BLaER1 (cell line): ENCODE data around the gene PHETA2.
"Not testable (repeated sequence)": the region's sequence is repeated elsewhere in the genome, so short reads cannot be mapped to it uniquely, and the experiment has no call there.

Experiments
- H3K27ac ChIP-seq: shearing (Covaris generic); formaldehyde crosslinking; 2 replicates; pipeline ENCODE4 v1.8.1; 2022
- H3K27me3 ChIP-seq: shearing (Covaris generic); formaldehyde crosslinking; 2 replicates; pipeline ENCODE4 v1.8.1; 2022
- H3K36me3 ChIP-seq: shearing (Covaris generic); formaldehyde crosslinking; 2 replicates; pipeline ENCODE4 v1.8.1; 2022
- H3K4me1 ChIP-seq: shearing (Covaris generic); formaldehyde crosslinking; 2 replicates; pipeline ENCODE4 v1.8.1; 2022
- H3K4me2 ChIP-seq: shearing (Covaris generic); formaldehyde crosslinking; 2 replicates; pipeline ENCODE4 v1.8.1; 2022
- H3K4me3 ChIP-seq: shearing (Covaris generic); formaldehyde crosslinking; 2 replicates; pipeline ENCODE4 v1.8.1; 2022
- H3K9ac ChIP-seq: shearing (Covaris generic); formaldehyde crosslinking; 2 replicates; pipeline ENCODE4 v1.8.1; 2022
- H3K9me3 ChIP-seq: shearing (Covaris generic); formaldehyde crosslinking; 2 replicates; pipeline ENCODE4 v1.8.1; 2022
- H4K20me1 ChIP-seq: shearing (Covaris generic); formaldehyde crosslinking; 2 replicates; pipeline ENCODE4 v1.8.1; 2022
- Cebpa-rat ChIP-seq: shearing (Covaris generic); IDR thresholded peaks from 2 replicates; pipeline ENCODE4 v1.8.1; 2022

The PHETA2 gene

GRCh38 chr22:42068291-42068690 lies 5.8 kb upstream of the PHETA2 start:
- peaks cover 1% of the 10 kb centered on the region; the same call in 1 of the 2 replicates for H3K27me3 ChIP-seq
- H4K20me1 ChIP-seq: no peaks in the 10 kb centered on the region
- TF ChIP-seq Cebpa-rat: no peak
- H3K4me1 ChIP-seq: peaks cover 31% of the 10 kb centered on the region
- no peak overlapping the region for H3K9ac ChIP-seq
- no peak overlapping the region for H3K27ac ChIP-seq
- H3K4me2 ChIP-seq: no peak overlapping the region
- H3K4me3 ChIP-seq: no peak overlapping the region
- H3K36me3 ChIP-seq: peaks cover 42% of the 10 kb centered on the region
- H3K9me3 ChIP-seq: no peaks in the 10 kb centered on the region

- Histone ChIP-seq H3K36me3 (peaks cover 37% of the 10 kb centered on the region), H3K9ac (peak overlapping the region; percentile 76), H3K27ac (peak overlapping the region; percentile 79), H3K4me2 (peak overlapping the region; percentile 99), H4K20me1 (no peaks in the 10 kb centered on the region), H3K4me1 (peaks cover 48% of the 10 kb centered on the region), H3K27me3 (peaks cover 18% of the 10 kb centered on the region; the same call in 1 of the 2 replicates), H3K9me3 (no peaks in the 10 kb centered on the region), H3K4me3 (peak overlapping the region; percentile 76)
- no peak for TF ChIP-seq Cebpa-rat
Observed at GRCh38 chr22:42069801-42070516, 4.1 kb upstream of the PHETA2 start.

GRCh38 chr22:42070517-42071422 lies 3.3 kb upstream of the PHETA2 start, which contains the start of gene NAGA:
Gene NAGA (minus strand): TSS chr22:42070812. CDS start chr22:42070297, 515 bp downstream.
- Histone ChIP-seq H3K36me3 (peaks cover 29% of the 10 kb centered on the region), H3K9ac (peak within 1 kb of the TSS; percentile 76), H3K4me3 (peak within 1 kb of the TSS; percentile 76), H3K27me3 (peaks cover 19% of the 10 kb centered on the region; the same call in 1 of the 2 replicates), H4K20me1 (no peaks in the 10 kb centered on the region), H3K9me3 (no peaks in the 10 kb centered on the region), H3K27ac (peak within 1 kb of the TSS; percentile 79), H3K4me2 (peak within 1 kb of the TSS; percentile 99), H3K4me1 (peaks cover 56% of the 10 kb centered on the region)
- no peak for TF ChIP-seq Cebpa-rat

GRCh38 chr22:42071508-42071907 lies 2.5 kb upstream of the PHETA2 start:
- Histone ChIP-seq H3K36me3 (peaks cover 22% of the 10 kb centered on the region), H3K4me3 (peak overlapping the region; percentile 76), H3K27ac (peak overlapping the region; percentile 79; the same call in 1 of the 2 replicates), H3K27me3 (peaks cover 19% of the 10 kb centered on the region; the same call in 1 of the 2 replicates), H3K4me1 (peaks cover 64% of the 10 kb centered on the region), H3K4me2 (peak overlapping the region; percentile 99), H3K9ac (peak overlapping the region; percentile 76)
- not testable (repeated sequence) for H3K9me3 ChIP-seq, H4K20me1 ChIP-seq

- Histone ChIP-seq H3K4me2 (peak overlapping the region; percentile 92), H4K20me1 (no peaks in the 10 kb centered on the region), H3K9me3 (no peaks in the 10 kb centered on the region), H3K4me3 (no peak overlapping the region), H3K9ac (no peak overlapping the region), H3K4me1 (peaks cover 76% of the 10 kb centered on the region), H3K27ac (no peak overlapping the region), H3K36me3 (peaks cover 9% of the 10 kb centered on the region), H3K27me3 (peaks cover 19% of the 10 kb centered on the region; the same call in 1 of the 2 replicates)
- no peak for TF ChIP-seq Cebpa-rat
Observed at GRCh38 chr22:42072606-42073330, 1.3 kb upstream of the PHETA2 start.

GRCh38 chr22:42073621-42074041 lies 417 bp upstream of the PHETA2 start:
- Histone ChIP-seq H3K4me2 (peak overlapping the region; percentile 92), H3K27ac (peak overlapping the region; percentile 97), H3K9ac (peak overlapping the region; percentile 90), H4K20me1 (no peaks in the 10 kb centered on the region), H3K36me3 (0 out of 2 replicates have a peak, but pooled peaks cover under 1% of the 10 kb centered on the region), H3K4me3 (peak overlapping the region; percentile 74), H3K4me1 (peaks cover 85% of the 10 kb centered on the region), H3K27me3 (peaks cover 19% of the 10 kb centered on the region; the same call in 1 of the 2 replicates), H3K9me3 (no peaks in the 10 kb centered on the region)
- TF ChIP-seq Cebpa-rat: no peak

GRCh38 chr22:42074846-42075676 lies 1.0 kb downstream of the PHETA2 start:
- Histone ChIP-seq H3K4me1 (peaks cover 79% of the 10 kb centered on the region), H3K36me3 (no peaks in the 10 kb centered on the region), H4K20me1 (no peaks in the 10 kb centered on the region), H3K9ac (peak overlapping the region; percentile 90), H3K27me3 (peaks cover 19% of the 10 kb centered on the region; the same call in 1 of the 2 replicates), H3K4me2 (peak overlapping the region; percentile 92), H3K4me3 (peak overlapping the region; percentile 74), H3K9me3 (no peaks in the 10 kb centered on the region), H3K27ac (peak overlapping the region; percentile 97)
- no peak for TF ChIP-seq Cebpa-rat

GRCh38 chr22:42076764-42077485 lies 2.9 kb downstream of the PHETA2 start:
- Histone ChIP-seq H3K4me2 (peak overlapping the region; percentile 92), H3K9me3 (no peaks in the 10 kb centered on the region), H3K27me3 (peaks cover 19% of the 10 kb centered on the region; the same call in 1 of the 2 replicates)

More at GRCh38 chr22:42076764-42077485, 2.9 kb downstream of the PHETA2 start:
- Histone ChIP-seq H3K9ac (peak overlapping the region; percentile 96), H3K4me1 (peaks cover 82% of the 10 kb centered on the region), H3K4me3 (peak overlapping the region; percentile 32; the same call in 1 of the 2 replicates), H3K27ac (peak overlapping the region; percentile 96), H4K20me1 (no peaks in the 10 kb centered on the region), H3K36me3 (peaks cover 7% of the 10 kb centered on the region)
- TF ChIP-seq Cebpa-rat: 0 out of 2 replicates have a peak, but pooled peaks have one; percentile 24
